DMS153 treated with DMSO at 0.1 percent for 48 hours (cell line): ENCODE measurements around the gene NTF4.

Experiments
- DNase-seq: peaks from one replicate; lab custom pipeline; 2025; ENCODE audit not compliant: unreplicated experiment; lab: John Stamatoyannopoulos, UW

NTF4 gene, protein sequence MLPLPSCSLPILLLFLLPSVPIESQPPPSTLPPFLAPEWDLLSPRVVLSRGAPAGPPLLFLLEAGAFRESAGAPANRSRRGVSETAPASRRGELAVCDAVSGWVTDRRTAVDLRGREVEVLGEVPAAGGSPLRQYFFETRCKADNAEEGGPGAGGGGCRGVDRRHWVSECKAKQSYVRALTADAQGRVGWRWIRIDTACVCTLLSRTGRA

DNA sequence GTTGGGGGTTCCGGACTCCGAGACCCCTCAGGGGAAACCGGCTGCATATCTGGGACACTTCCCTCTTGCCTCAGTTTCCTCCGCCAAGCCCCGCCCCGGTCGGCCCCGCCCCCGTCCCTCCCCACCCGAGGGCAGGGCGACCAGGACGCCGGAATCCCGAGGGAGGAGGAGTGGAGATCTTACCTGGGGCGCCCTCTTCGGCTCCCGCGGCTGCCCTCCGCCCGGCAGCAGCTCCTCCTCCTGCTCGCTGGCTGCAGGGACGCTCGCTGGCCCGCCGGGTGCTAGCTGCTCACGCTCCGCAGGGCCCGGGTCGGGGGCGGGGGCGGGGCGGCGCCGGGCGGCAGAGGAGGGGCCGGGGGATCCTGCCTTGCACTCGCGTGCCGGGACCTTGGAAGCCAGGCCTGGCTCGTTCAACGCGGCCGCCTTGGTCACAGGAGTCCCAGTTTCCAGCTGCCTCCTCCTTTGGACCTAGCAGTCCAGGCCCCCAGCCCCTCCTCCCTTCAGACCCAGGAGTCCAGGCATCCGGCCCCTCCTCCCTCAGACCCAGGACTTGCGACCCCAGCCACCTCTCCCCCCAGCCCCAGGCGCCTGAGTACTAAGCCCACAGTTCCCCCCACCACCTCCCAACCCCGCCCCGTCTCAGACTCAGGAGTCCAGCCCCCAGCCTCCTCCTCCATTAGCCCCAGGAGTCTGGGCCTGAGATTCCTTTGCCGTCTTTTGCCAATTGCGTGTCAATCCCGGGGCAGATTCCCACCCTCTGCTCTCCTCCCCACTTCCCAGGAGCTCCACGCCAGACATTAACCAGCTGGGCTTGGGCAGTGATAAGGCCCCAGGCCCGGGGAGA, at the start of gene NTF4:
Gene NTF4, minus strand, starts transcription at position 51 of the 844 bp plus-strand sequence. CDS start 2,821 bp downstream, outside the sequence.
- no peak for DNase-seq

DNA sequence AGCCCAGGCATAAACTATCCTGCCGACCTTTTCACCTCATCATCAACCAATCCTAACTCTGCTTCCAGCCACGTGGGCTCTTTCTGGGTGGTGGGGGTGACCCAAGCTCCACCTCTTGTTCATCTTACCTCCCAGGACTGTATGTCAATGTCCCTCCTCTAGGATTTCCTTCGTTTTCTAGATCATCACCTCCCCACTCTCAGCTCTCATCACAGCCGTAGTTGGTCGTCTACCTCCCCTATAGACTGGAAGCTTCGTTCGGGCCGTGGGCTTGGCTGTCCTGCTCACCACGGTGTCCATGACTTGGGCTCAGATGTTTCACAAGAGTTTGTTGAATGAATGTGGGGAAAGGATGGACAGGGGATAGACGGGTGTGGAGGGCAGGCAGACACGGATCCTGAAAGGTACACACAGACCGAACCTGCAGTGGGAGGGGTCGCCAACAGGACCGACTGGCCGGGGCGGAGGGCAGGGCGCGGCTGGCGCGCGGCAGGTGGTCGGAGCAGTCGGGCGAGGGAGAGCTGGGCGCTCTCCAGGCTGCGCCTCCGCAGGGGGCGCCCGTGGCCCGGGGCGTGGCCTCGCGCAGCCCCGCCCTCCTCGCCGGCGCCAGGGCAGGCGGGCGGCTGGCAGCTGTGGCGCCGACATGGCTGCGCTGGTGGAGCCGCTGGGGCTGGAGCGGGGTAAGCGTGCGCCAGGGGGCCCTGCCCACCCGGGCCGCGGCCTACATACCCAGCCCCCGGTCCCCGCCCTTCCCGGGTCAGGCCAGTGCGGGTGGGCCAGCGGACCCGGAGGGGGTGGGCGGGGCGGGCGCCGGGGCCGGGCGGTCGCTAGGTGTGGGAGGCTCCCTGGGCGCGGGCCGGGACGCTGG, 49.4 kb upstream of the NTF4 start, which contains the start of gene LIN7B:
Gene LIN7B, plus strand, starts transcription at position 609 of the 868 bp plus-strand sequence. Its CDS starts 35 bp downstream, at position 644.
- peak; percentile 63 for DNase-seq

DNA sequence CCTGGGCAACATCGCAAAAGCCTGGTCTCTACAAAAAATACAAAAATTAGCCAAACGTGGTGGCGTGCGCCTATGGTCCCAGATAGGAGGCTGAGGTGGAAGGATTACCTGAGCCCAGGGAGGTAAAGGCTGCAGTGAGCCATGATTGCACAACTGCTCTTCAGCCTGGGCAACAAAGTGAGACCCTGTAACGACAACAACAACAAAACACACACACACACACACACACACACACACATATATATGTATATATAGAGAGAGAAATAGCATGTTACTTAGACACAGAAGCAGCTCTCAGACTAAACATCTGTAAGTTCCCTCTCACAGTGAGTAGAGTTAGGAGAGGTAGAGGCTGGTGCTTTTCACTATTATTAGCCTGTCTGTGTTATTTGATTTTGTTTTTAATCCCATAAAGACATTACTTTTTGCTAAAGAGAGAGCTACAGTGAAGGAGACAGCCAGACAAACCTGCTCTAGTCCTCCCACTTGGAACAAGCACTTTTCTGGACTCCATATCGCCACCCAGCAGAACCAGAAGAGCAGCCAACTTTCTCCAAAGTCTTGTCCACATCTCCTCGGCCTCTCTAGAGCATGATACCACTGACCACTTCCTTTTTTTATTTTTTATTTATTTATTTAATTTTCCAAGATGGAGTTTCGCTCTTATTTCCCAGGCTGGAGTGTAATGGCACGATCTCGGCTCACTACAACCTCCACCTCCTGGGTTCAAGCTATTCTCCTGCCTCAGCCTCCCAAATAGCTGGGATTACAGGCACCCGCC, 46.8 kb upstream of the NTF4 start:
- DNase-seq: no peak

DNA sequence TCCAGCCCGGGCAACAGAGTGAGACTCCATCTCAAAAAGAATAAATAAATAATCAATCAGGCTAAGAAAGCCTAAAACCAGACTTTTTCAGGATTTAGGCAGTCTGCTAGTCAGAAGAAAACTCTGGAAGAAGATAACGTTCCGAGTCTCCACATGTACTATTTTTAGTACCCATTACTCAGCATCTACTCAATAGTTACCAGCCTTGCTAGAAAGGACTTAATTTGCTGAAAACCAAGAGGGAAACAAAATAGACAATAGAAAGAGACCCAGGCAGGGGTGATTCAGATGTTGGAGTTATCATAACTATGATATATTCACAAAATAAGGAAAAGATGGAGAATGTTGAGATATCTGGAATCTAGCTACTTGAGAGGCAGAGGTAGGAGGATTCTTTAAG, 45.9 kb upstream of the NTF4 start:
- no peak for DNase-seq

DNA sequence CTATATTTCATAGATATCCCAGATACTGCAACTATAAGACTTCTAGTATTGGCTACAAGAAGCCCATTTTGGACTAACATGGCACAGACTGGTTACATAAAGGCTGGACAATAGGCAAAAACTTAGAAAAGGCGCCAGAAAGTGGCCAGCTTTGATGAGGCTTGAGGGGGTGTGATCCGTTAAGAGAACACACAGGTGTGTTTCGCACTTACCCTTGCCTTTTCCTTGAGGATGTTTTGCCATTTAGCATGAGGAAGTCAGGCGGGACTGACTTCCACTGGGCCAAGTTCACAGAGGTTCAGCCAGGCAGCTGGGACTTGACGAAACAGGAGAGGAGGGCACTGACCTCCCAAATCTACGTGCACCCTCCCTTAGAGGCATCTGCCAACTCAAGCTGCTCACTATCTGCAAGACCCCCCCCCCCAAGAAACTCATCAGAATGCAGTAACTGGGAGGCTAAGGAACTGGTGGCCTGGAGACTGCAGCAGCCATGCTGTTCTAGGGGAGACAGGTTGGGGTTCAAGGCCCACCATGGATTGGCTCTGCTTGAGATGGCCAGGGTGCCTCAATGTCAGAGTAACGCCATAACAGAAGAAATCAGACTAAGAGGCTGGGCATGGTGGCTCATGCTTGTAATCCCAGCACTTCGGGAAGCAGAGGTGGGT, 45.1 kb upstream of the NTF4 start:
- no peak for DNase-seq

DNA sequence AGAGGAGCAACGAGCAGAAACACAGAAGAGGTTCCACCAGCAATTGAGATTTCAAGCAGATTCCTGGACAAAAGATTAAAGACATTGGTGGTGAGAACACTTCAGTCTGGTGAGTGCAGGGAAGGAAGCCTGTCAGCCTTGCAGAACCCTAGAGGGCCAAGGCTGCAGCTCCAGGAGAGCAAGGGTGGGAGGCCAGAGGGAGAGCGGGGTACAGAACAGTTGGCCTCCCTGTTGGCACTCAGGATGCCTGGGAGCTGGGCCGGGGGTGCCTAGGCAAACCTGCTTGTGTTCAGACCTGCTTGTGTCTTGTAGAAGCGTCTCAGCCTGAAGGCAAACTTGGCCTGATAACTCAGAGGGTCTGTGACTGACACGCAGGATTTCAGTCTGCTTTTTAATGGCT, 44.4 kb upstream of the NTF4 start:
- no peak for DNase-seq

DNA sequence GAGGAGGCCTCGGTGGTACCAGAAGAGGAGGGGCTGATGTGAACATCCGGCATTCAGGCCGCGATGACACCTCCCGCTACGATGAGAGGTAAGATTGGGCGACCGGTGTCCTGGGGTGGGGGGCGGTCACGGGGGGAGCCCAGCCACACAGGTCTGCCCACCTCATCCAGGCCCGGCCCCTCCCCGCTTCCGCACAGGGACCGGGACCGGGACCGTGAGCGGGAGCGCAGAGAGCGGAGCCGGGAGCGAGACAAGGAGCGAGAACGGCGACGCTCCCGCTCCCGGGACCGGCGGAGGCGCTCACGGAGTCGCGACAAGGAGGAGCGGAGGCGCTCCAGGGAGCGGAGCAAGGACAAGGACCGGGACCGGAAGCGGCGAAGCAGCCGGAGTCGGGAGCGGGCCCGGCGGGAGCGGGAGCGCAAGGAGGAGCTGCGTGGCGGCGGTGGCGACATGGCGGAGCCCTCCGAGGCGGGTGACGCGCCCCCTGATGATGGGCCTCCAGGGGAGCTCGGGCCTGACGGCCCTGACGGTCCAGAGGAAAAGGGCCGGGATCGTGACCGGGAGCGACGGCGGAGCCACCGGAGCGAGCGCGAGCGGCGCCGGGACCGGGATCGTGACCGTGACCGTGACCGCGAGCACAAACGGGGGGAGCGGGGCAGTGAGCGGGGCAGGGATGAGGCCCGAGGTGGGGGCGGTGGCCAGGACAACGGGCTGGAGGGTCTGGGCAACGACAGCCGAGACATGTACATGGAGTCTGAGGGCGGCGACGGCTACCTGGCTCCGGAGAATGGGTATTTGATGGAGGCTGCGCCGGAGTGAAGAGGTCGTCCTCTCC, 43.2 kb upstream of the NTF4 start:
- no peak for DNase-seq

DNA sequence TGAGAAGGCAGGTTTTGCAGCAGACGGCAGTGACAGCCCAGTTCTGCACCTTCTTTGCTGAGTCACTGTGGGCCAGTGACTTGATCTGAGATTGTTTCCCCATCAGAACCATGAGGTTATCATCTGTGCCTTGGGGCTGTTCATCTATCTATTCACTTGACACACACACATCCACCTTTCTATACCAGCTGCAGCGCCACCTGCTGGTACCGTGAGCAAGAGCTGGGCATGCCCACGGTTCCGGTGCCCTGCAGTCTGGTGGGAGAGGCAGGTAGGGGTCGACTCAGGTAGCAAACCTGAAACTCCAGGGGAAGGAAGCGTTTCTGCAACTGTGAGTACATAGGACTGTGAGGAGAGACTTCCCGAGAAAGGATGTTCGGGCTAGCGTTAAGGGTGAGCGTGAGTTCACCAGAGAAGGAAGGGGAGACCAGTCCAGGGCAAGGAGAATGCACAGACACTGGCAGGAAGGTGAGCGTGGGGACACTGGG, 42.1 kb upstream of the NTF4 start:
- DNase-seq: no peak

DNA sequence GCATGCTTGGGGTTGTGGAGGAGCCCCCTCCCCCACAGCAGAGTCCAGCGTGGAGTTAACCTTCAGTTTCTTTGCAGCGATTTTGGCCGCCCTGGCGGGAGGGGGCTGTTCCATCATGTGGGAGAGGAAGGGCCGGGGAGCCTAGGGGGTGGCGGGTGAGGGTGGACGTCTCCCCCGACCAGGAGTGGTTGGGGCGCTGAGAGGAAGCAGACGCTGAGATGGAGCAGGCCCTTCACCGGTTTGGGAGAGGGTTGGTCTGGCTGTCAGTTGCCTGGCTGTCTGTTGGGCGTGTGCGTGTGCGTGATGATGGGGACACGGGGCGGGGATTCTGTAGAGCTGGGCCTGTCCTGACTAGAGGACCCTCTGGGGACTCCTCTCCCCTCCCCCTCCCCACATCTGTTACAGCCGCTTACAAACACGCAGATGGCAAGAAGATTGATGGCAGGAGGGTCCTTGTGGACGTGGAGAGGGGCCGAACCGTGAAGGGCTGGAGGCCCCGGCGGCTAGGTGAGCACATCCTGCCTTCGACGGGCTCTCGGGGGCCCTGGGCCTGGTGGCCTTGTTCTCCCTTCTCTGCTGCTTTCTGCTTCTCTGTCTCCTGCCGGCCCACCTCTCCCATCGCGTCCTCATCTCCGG, 39.7 kb upstream of the NTF4 start:
- no peak for DNase-seq

DNA sequence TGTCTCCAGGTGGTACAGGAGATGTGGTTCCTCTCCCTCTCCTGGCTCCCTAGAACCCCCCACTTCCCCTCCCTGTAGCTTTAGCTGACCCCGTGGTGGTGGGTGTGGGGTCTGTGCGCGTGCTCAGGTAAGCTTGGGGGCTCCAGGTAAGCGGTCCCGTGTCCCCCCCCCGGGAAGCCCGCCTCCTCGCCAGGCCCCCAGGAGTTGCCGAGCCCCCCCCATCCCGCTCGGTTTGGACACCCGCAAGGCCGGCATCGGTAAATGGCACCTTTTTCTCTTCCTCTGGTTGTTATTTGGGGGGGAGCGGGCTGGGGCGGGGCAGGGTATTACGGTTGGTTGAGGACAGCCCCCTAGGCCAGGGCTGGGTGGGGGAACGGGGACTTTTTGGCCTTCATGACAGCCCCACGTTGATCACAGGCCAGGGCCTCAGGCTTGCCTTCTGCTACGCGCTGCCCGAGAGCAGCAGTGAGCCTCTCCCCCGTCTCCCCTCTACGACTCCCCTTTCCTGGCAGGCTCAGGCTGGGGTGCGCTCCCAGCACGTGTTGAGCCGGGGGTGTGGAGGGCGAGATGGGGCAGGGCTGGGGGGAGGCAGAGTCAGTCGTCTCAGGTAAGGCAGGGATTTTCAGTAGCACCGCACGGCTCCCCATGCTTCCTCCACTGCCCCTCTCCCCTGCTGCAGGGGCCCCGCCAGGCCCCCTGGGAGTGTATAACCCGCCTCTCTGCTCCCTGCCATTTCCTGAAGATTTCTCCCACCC, 38.9 kb upstream of the NTF4 start:
- no peak for DNase-seq

DNA sequence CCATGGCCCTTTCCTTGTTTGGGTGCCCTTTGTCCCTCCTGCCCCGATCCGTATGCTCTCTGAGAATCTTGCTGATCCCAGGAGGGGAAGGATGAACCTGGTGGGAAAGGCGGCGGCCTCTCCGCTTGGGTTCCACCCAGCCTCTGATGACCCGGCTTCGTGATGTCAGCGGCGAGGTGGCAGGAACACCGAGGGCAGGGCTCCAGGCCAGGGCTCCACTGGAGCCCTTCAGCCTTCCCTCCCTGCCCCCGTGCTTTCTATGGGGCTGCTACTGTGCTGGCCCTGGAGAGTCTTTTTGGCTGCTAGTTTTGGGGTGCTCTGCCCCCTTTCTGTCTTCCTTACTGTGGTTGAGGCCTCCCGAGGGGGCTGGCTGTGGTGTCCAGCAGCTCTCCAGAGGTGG, 37.7 kb upstream of the NTF4 start:
- DNase-seq: no peak

DNA sequence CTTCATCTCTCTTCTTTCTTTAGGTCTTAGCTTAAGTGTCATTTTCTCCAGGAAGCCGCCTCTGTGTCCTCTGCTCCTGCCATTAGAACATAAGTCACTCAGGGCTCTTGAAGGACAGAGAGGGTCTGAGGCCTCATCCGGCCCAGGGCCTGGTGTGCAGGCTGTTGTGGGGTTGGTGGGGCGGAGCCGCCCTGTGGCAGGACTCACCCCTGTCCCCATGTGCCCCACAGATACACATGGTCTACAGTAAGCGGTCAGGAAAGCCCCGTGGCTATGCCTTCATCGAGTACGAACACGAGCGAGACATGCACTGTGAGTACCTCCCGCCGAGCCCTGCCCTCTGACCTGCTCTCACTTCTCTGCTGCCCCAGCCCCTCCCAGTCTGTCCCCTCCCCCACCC, 36.5 kb upstream of the NTF4 start:
- DNase-seq: no peak

DNA sequence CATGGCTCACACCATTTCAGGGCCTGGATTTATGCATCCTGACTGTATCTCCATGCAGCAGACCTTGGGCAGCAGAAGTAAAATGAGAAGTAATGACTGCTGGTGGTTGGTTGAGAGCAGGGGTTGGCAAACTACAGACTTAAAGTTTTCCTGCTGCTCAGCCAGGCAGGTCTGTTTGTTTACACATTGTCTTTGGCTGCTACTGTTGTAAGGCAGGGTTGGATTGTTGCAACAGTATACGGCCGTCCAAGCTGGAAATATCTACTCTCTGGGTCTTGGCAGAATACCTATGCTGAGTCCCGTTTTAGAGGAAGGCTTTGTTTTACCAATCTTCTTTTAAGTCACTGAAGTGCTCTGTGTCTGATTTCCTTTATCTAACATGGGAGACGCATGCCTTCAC, 34.2 kb upstream of the NTF4 start:
- DNase-seq: no peak

DNA sequence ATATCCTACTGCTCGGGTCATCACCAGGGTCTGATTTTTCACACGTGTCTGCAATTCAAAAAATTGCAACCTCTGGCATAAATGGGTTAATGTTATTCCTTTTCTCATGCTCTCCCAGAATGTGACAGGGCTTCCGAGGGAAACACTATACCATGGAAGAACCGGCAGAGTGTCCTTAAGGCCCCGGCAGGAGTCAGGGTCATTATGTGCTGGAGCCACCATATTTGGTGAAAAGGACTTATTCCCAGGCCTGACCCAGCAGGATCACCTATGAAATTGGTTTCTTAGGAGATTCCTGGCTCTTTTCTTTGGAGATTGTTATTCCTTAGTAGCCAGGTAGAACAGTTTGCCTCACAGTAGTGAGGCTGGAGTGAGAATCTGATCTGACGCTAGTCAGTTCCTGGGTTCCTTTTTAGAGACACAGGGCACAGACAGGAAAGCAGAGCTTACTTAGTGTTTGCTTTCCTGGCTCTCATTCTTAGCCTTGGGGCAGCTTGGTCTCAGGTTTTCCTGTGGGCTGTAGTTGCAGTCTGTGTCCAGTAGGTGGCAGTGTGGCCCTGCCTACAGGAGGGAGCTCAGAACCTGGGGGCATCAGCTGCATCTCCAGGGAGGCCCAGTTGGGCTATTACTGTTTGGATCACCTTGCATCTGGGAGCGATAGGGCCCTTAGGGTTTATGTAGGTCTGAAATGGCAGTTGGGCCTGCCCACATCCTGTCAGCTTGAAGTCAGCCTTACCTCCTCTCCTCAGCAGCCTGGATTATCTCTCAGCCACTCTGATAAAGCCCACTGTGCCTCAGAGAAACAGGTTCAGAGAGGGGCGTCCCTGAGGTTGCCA, 33.1 kb upstream of the NTF4 start:
- peak; percentile 64 for DNase-seq

DNA sequence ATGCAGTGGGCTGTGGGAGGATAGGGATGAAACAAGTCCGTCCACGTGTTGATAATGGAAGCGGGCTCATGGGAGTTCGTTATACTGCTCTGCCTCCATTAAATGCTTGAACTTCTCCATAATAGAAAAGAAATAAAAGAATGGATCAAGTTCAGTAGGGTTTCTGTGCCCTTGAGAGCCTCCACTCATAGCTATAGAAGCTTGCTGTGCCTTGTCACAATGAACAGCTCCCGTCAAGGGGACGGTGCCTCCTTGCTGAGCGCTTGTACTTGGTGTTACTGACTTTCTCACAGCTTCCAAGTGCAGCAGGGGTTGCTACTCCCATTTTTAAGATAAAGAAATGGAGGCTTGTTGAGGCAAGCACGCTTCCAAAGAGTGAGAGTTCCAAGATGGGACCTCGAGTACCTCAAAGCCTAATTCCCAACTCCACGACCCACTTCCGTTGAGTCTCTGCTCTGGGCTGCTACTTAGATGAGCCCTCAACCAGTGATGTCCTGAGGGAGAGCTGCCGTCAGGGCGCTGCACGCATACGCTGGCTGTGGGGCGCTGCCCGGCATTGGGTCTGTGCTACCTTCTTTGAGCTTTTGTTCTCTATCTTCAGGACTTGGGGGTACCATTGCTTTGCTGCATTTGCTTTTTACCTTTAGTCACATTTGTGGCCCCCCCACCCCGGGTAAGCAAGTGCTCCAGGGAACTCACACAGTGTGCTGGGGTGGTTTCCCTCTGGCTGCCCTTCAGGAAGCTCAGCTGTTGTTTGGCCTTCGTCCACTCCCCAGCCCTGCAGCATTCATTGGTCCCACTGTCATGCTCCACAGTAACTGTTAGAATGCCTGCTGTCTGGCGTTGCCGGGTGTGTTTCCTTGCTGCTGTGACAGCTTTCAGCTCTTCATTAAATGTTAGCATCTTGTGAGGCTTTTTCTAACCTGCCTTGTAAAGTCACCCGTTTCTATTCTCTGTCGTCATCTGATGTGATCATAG, 30.2 kb upstream of the NTF4 start:
- DNase-seq: no peak

DNA sequence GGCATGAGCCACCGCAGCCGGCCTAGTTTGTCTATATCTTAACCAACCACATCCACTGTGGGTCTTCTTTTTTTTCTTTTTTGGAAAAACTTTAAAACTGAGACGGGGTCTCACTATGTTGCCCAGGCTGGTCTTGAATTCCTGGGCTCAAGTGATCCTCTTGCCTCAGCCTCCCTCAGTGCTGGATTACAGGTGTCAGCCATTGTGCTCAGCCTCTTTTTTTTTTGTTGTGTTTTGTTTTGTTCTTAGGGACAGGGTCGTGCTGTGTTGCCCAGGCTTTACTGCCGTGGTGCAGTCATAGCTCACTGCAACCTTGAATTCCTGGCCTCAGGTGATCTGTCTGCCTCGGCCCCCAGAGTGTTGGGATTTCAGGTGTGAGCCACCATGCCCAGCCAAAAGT, 28.1 kb upstream of the NTF4 start:
- no peak for DNase-seq
